ENCODE results near the gene RNF181.

DNA sequence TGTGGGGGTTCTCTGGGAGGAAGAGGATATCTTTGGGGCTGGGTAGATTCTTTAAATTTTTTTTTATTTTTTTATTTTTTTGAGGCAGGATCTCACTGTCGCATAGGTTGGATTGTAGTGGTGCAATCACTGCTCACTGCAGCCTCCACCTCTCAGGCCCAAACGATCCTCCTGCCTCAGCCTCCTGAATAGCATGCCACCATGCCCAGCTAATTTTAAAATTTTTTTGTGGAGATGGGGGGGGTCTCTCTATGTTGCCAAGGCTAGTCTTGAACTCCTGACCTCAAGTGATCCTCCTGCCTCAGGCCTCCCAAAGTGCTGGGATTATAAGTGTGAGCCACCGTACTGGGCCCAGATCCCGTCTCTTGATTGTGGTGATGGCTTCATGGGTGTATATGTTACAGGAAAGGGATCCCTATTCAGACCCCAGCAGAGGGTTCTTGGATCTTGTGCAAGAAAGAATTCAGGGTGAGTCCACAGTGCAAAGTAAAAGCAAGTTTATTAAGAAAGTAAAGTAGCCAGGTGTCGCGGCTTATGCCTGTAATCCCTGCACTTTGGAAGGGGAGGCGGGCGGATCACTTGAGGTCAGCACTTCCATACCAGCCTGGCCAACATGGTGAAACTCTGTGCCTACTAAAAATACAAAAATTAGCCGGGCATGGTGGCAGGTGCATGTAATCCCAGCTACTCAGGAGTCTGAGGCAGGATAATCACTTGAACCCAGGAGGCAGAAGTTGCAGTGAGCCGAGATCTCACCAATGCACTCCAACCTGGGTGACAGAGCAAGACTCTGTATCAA, 18.4 kb downstream of the RNF181 start:
- TF ChIP-seq, protein P1, sequence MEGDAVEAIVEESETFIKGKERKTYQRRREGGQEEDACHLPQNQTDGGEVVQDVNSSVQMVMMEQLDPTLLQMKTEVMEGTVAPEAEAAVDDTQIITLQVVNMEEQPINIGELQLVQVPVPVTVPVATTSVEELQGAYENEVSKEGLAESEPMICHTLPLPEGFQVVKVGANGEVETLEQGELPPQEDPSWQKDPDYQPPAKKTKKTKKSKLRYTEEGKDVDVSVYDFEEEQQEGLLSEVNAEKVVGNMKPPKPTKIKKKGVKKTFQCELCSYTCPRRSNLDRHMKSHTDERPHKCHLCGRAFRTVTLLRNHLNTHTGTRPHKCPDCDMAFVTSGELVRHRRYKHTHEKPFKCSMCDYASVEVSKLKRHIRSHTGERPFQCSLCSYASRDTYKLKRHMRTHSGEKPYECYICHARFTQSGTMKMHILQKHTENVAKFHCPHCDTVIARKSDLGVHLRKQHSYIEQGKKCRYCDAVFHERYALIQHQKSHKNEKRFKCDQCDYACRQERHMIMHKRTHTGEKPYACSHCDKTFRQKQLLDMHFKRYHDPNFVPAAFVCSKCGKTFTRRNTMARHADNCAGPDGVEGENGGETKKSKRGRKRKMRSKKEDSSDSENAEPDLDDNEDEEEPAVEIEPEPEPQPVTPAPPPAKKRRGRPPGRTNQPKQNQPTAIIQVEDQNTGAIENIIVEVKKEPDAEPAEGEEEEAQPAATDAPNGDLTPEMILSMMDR (conservative IDR thresholded peaks at IDR 0.05; ENCODE audit: low read depth, low read length) = no peak
- no peak for TF ChIP-seq EZH2 (IDR thresholded peaks at IDR 0.05; ENCODE audit: borderline replicate concordance, low read depth, low read length, poor library complexity, severe bottlenecking)
